HCT116 (cell line): ENCODE data around the gene TMEM144. TPM values are rescaled to one million over a fixed set of nuclear protein-coding genes. Genes with fewer than 3 reads are reported as not detected.

Source experiments
- ATAC-seq: fragments of 200-7000 bp; cut with Tn5 transposase; 2 replicates; pipeline ENCODE4 v1.9.1; 2020; ENCODE audit warnings: mild to moderate bottlenecking, moderate library complexity
- Bru-seq: library from RNA; stranded (reverse); fragments of 400-500 nt; gene quantifications from one replicate; lab custom pipeline; 2021; lab: Mats Ljungman, UMichigan
- BruChase-seq, 2 experiments: library from RNA; stranded (reverse); fragments of 400-500 nt; gene quantifications; one replicate each; lab custom pipeline; 2021; lab: Mats Ljungman, UMichigan
- BruUV-seq: library from RNA; stranded (reverse); fragments of 400-500 nt; replicated peaks from 2 replicates; lab custom pipeline; 2021; lab: Mats Ljungman, UMichigan
- CTCF ChIA-PET: fragments of 300-600 bp; sonication (Branson Sonifier 250); formaldehyde crosslinking; loops from one replicate; lab custom pipeline; 2021; ENCODE audit warnings: antibody characterized with exemption; lab: Charles Lee
- POLR2A ChIA-PET: fragments of 300-600, 350-600 bp; sonication (Branson Sonifier 250); formaldehyde crosslinking; loops from one replicate; lab custom pipeline; 2021; ENCODE audit warnings: antibody characterized with exemption; lab: Charles Lee
- RAD21 ChIA-PET, 2 experiments: fragments of 300-600 bp; sonication (Branson Sonifier 250); formaldehyde crosslinking; loops; one replicate each; lab custom pipeline; 2023; ENCODE audit warnings: low total read pairs in 2 of 2; ENCODE audit not compliant: uncharacterized antibody in 2 of 2, unreplicated experiment in 2 of 2, low non-redundant PET in 1 of 2; lab: Charles Lee
- DNase-seq: peaks from one replicate; pipeline ENCODE4 v3.0.0-alpha.2; 2010; ENCODE audit warnings: low read depth, low spot score
- H2AFZ ChIP-seq: fragments of 200-600 bp; shearing (Covaris generic), sonication (generic); 2 replicates; pipeline ENCODE4 v1.6.1; 2017; ENCODE audit warnings: low read depth, mixed run types, mixed read lengths, antibody characterized with exemption, low read length; ENCODE audit not compliant: poor library complexity, severe bottlenecking
- H3K27ac ChIP-seq: 2 replicates; pipeline ENCODE4 v1.5.1; 2012; ENCODE audit warnings: low read depth, low read length
- H3K27me3 ChIP-seq: fragments of 200-600 bp; sonication (generic); 2 replicates; pipeline ENCODE4 v1.6.1; 2016; ENCODE audit warnings: mixed run types, low read length, mixed read lengths; ENCODE audit not compliant: insufficient read depth
- H3K36me3 ChIP-seq, 2 experiments: fragments of 200-500 bp in 1 of 2; fragments of 200-600 bp in 1 of 2; sonication (Bioruptor generic) in 1 of 2; sonication (generic) in 1 of 2; 2 replicates each; pipeline versions ENCODE4 v1.5.1 to v1.6.1; 2014 to 2016; ENCODE audit warnings: low read length in 2 of 2, inconsistent platforms in 1 of 2, mixed read lengths in 1 of 2, mixed run types in 1 of 2; ENCODE audit not compliant: insufficient read depth in 2 of 2, control insufficient read depth in 1 of 2
- H3K4me1 ChIP-seq, 2 experiments: fragments of 200-600 bp in 1 of 2; sonication (generic) in 1 of 2; 2 replicates each; pipeline versions ENCODE4 v1.5.1 to v1.6.1; 2012 to 2017; ENCODE audit warnings: low read length in 2 of 2, inconsistent platforms in 1 of 2, mild to moderate bottlenecking in 1 of 2, mixed read lengths in 1 of 2, mixed run types in 1 of 2, moderate library complexity in 1 of 2; ENCODE audit not compliant: insufficient read depth in 2 of 2, control insufficient read depth in 1 of 2
- H3K4me2 ChIP-seq: fragments of 200-600 bp; sonication (generic); 2 replicates; pipeline ENCODE4 v1.6.1; 2017; ENCODE audit warnings: mixed run types, low read length, mixed read lengths
- H3K4me3 ChIP-seq, 2 experiments: fragments of 200-600 bp in 1 of 2; sonication (generic) in 1 of 2; replicated peaks in 1 of 2; 2 replicates each; pipeline ENCODE4 v1.5.1; 2011 to 2016; ENCODE audit warnings: low read length in 2 of 2, control low read depth in 1 of 2, low read depth in 1 of 2, mild to moderate bottlenecking in 1 of 2, mixed read lengths in 1 of 2, mixed run types in 1 of 2
- H3K79me2 ChIP-seq: fragments of 200-600 bp; sonication (generic); 2 replicates; pipeline ENCODE4 v1.6.1; 2017; ENCODE audit warnings: mild to moderate bottlenecking, mixed run types, low read length, moderate library complexity, mixed read lengths; ENCODE audit not compliant: insufficient read depth
- H3K9ac ChIP-seq: fragments of 200-600 bp; sonication (generic); 2 replicates; pipeline ENCODE4 v1.6.1; 2016; ENCODE audit warnings: low read length, mixed read lengths
- H3K9me2 ChIP-seq: fragments of 200-600 bp; sonication (generic), shearing (Covaris generic); 2 replicates; pipeline ENCODE4 v1.6.1; 2017; ENCODE audit warnings: mixed run types, mild to moderate bottlenecking, moderate library complexity; ENCODE audit not compliant: insufficient read depth
- H3K9me3 ChIP-seq, 2 experiments: fragments of 200-500 bp in 1 of 2; fragments of 200-600 bp in 1 of 2; sonication (Bioruptor generic) in 1 of 2; sonication (generic) in 1 of 2; 2 replicates each; pipeline ENCODE4 v1.6.1; 2014 to 2017; ENCODE audit warnings: low read length in 2 of 2, mixed read lengths in 2 of 2, inconsistent platforms in 1 of 2, low read depth in 1 of 2, mild to moderate bottlenecking in 1 of 2, mixed run types in 1 of 2, moderate library complexity in 1 of 2; ENCODE audit not compliant: control insufficient read depth in 1 of 2, insufficient read depth in 1 of 2
- H4K20me1 ChIP-seq: fragments of 200-600 bp; sonication (generic), shearing (Covaris generic); 2 replicates; pipeline ENCODE4 v1.6.1; 2017; ENCODE audit warnings: mixed run types, mild to moderate bottlenecking, moderate library complexity; ENCODE audit not compliant: insufficient read depth
- ATF3 ChIP-seq: IDR thresholded peaks from 2 replicates; pipeline ENCODE4 v1.6.1; 2012
- CBX3 ChIP-seq: IDR thresholded peaks from 2 replicates; pipeline ENCODE4 v1.6.1; 2012; ENCODE audit warnings: low read depth
- CEBPB ChIP-seq: IDR thresholded peaks from 2 replicates; pipeline ENCODE4 v1.6.1; 2012; ENCODE audit warnings: low read depth
- ELF1 ChIP-seq: IDR thresholded peaks from 2 replicates; pipeline ENCODE4 v1.6.1; 2012; ENCODE audit warnings: low read depth, borderline replicate concordance
- EZH2 ChIP-seq: fragments of 200-600 bp; sonication (generic); IDR thresholded peaks from 2 replicates; pipeline ENCODE4 v1.6.1; 2017; ENCODE audit warnings: antibody characterized with exemption, mixed run types
- EZH2phosphoT487 ChIP-seq: fragments of 200-600 bp; IDR thresholded peaks from 2 replicates; pipeline ENCODE4 v1.6.1; 2018; ENCODE audit warnings: antibody characterized with exemption, borderline replicate concordance
- FOSL1 ChIP-seq: IDR thresholded peaks from 2 replicates; pipeline ENCODE4 v1.6.1; 2012; ENCODE audit warnings: low read depth
- MAX ChIP-seq: IDR thresholded peaks from 2 replicates; pipeline ENCODE4 v1.6.1; 2012
- POLR2A ChIP-seq: IDR thresholded peaks from 2 replicates; pipeline ENCODE4 v1.7.0; 2011; ENCODE audit warnings: borderline replicate concordance; ENCODE audit not compliant: insufficient read depth, insufficient read length; ENCODE audit errors: extremely low read depth
- RAD21 ChIP-seq: IDR thresholded peaks from 2 replicates; pipeline ENCODE4 v1.6.1; 2012; ENCODE audit warnings: low read depth, mild to moderate bottlenecking
- SIN3A ChIP-seq: IDR thresholded peaks from 2 replicates; pipeline ENCODE4 v1.6.1; 2012; ENCODE audit warnings: low read depth
- SP1 ChIP-seq: IDR thresholded peaks from 2 replicates; pipeline ENCODE4 v1.6.1; 2012; ENCODE audit warnings: low read depth
- TCF7L2 ChIP-seq: IDR thresholded peaks from 2 replicates; pipeline ENCODE4 v1.7.0; 2011; ENCODE audit warnings: borderline replicate concordance, inconsistent platforms; ENCODE audit not compliant: insufficient read depth, insufficient read length; ENCODE audit errors: extremely low read depth
- YY1 ChIP-seq: IDR thresholded peaks from 2 replicates; pipeline ENCODE4 v1.6.1; 2011; ENCODE audit warnings: low read length, low read depth, moderate library complexity, mild to moderate bottlenecking; ENCODE audit not compliant: insufficient replicate concordance; ENCODE audit errors: extremely low read depth
- ZFX ChIP-seq: fragments of 450-650 bp; IDR thresholded peaks from 2 replicates; pipeline ENCODE4 v1.6.1; 2017
- ZNF274 ChIP-seq: fragments of 200-500 bp; sonication (Bioruptor generic); IDR thresholded peaks from 2 replicates; pipeline ENCODE4 v1.6.1; 2014; ENCODE audit warnings: mild to moderate bottlenecking, low read depth, low read length, inconsistent platforms
- intact Hi-C: fragments of 100-400 bp; cut with micrococcal nuclease; formaldehyde crosslinking; loops from 2 replicates; pipeline ENCODE4 v1.10.0; 2022
- long read RNA-seq: library from polyadenylated mRNA; unstranded; transcript quantifications from one replicate; pipeline ENCODE4 v2.0.0, GENCODE V29; 2021; ENCODE audit not compliant: unreplicated experiment
- polyA plus RNA-seq: library from polyadenylated mRNA; unstranded; fragments of >200 nt; gene quantifications from 2 replicates; pipeline ENCODE4 v1.2.1, GENCODE V29; 2012; ENCODE audit warnings: missing spikeins
- total RNA-seq: library from RNA; stranded (reverse); gene quantifications from one replicate; pipeline ENCODE4 v1.2.1, GENCODE V29; 2021; ENCODE audit not compliant: unreplicated experiment
- TF ChIP-seq, protein P1 (sequence below): IDR thresholded peaks from 2 replicates; pipeline ENCODE4 v1.6.1; 2012; ENCODE audit warnings: low read depth
- TF ChIP-seq, protein P2 (sequence below), 3 experiments: fragments of 200-600 bp in 1 of 3; sonication (generic) in 1 of 3; IDR thresholded peaks in 2 of 3; conservative IDR thresholded peaks in 1 of 3; 2 replicates each; pipeline ENCODE4 v1.5.1; 2012 to 2017; ENCODE audit warnings: low read depth in 2 of 3, low read length in 2 of 3, antibody characterized with exemption in 1 of 3, borderline replicate concordance in 1 of 3, control low read depth in 1 of 3, mild to moderate bottlenecking in 1 of 3, mixed read lengths in 1 of 3, mixed run types in 1 of 3, moderate library complexity in 1 of 3; ENCODE audit not compliant: insufficient read depth in 1 of 3

Gene TMEM144
- total RNA-seq, result 12.9 TPM
- 8.4 and 8.5 TPM in 2 replicates for polyA plus RNA-seq
- Bru-seq, nascent RNA, result percentile 60 among the genes with signal in this experiment
- BruChase-seq, experiment 1, labeled RNA remaining after a 6-hour chase, result percentile 58 among the genes with signal in this experiment
- BruChase-seq, experiment 2, labeled RNA remaining after a 2-hour chase, result percentile 69 among the genes with signal in this experiment
- long read RNA-seq, transcript TMEM144-201 (13 exons, 3,442 nt), result major isoform, 12 of 19 reads
- long read RNA-seq, partial matches to known transcripts, result 0 of 19 reads
- long read RNA-seq, other reads (novel, unspliced or antisense), result 7 of 19 reads

DNA sequence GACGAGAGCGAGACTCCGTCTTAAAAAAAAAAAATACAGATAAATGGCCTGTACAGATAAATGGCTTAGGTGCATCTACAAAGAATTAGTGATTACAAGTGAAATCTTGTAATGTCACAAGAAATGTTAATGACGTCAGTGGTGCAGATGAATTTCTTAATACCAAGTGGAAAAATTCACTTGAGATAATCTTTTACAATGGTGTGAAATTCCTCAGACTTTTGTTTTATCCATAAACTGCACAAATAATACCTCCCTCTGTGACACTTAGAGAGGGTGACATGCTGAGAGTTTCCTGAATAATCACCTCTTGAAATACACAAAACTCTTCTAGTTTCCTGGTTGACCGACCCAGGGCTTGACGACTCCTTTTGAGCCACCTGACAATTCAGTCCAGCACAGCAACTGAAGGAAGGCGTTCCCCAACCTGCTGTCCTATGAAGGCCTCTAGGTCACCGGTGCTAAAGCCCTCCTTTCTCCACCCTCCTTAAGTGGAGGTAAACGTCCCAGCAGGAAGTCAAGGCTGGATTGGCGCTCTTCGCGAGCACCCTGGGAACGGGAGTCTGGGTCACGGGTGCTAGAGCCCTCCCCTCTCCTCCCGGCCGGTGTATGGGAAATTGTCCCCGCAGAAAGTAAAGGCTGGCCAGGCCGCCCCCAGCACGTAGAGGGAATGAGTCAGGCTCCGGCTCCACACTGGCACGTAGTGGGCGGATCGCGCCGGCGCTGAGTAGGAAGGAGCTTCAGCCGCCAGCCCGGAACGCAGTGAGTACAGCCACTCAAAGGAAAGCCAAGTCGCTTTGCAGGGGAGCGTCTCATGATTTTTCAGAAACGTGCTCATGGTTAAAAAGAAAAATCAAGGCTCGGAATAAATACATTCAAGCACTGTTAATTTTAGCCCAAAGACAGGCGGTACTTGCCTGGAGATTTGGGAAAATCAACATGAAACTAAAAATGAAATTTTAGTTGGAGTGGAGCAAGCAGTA lies at the start of gene TMEM144:
Gene TMEM144 (plus strand): TSS at position 662 of the 983 bp plus-strand sequence. CDS start 2,182 bp downstream, outside the sequence.
- ChIA-PET CTCF (interaction anchor here (0.6 kb wide), 1 partner anchor 45 kb away, joined by 3 read pairs; no protein-coding TSS in a partner anchor), RAD21 (no interaction called here)
- TF ChIP-seq, protein P1, sequence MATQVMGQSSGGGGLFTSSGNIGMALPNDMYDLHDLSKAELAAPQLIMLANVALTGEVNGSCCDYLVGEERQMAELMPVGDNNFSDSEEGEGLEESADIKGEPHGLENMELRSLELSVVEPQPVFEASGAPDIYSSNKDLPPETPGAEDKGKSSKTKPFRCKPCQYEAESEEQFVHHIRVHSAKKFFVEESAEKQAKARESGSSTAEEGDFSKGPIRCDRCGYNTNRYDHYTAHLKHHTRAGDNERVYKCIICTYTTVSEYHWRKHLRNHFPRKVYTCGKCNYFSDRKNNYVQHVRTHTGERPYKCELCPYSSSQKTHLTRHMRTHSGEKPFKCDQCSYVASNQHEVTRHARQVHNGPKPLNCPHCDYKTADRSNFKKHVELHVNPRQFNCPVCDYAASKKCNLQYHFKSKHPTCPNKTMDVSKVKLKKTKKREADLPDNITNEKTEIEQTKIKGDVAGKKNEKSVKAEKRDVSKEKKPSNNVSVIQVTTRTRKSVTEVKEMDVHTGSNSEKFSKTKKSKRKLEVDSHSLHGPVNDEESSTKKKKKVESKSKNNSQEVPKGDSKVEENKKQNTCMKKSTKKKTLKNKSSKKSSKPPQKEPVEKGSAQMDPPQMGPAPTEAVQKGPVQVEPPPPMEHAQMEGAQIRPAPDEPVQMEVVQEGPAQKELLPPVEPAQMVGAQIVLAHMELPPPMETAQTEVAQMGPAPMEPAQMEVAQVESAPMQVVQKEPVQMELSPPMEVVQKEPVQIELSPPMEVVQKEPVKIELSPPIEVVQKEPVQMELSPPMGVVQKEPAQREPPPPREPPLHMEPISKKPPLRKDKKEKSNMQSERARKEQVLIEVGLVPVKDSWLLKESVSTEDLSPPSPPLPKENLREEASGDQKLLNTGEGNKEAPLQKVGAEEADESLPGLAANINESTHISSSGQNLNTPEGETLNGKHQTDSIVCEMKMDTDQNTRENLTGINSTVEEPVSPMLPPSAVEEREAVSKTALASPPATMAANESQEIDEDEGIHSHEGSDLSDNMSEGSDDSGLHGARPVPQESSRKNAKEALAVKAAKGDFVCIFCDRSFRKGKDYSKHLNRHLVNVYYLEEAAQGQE, result no peak
- TF ChIP-seq EZH2phosphoT487 (no peak), SIN3A (peak; percentile 77), ATF3 (no peak), CEBPB (no peak), CBX3 (peak; percentile 86; the same call in 1 of the 2 replicates), EZH2 (no peak), SP1 (peak; percentile 79), ZFX (no peak), RAD21 (no peak), MAX (peak; percentile 80), ZNF274 (no peak), TCF7L2 (peak; percentile 33), FOSL1 (peak; percentile 71), YY1 (no peak), POLR2A (peak; percentile 58), ELF1 (peak; percentile 36; the same call in 1 of the 2 replicates)
- TF ChIP-seq, protein P2, sequence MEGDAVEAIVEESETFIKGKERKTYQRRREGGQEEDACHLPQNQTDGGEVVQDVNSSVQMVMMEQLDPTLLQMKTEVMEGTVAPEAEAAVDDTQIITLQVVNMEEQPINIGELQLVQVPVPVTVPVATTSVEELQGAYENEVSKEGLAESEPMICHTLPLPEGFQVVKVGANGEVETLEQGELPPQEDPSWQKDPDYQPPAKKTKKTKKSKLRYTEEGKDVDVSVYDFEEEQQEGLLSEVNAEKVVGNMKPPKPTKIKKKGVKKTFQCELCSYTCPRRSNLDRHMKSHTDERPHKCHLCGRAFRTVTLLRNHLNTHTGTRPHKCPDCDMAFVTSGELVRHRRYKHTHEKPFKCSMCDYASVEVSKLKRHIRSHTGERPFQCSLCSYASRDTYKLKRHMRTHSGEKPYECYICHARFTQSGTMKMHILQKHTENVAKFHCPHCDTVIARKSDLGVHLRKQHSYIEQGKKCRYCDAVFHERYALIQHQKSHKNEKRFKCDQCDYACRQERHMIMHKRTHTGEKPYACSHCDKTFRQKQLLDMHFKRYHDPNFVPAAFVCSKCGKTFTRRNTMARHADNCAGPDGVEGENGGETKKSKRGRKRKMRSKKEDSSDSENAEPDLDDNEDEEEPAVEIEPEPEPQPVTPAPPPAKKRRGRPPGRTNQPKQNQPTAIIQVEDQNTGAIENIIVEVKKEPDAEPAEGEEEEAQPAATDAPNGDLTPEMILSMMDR (IDR thresholded peaks at IDR 0.05 in 2 of 3, conservative IDR thresholded peaks at IDR 0.05 in 1 of 3; ENCODE audit: borderline replicate concordance in 1 of 3, insufficient read depth in 1 of 3, low read depth in 2 of 3, low read length in 2 of 3), result 0 out of 6 replicates have a peak, but pooled peaks of 1 of the 3 experiments have one; percentile 4

More for the DNA sequence above, at the start of gene TMEM144:
- H3K9ac ChIP-seq, result peak within 1 kb of the TSS; percentile 79
- H2AFZ ChIP-seq, result peak within 1 kb of the TSS; percentile 75
- no peaks in the 10 kb centered on the region for H3K79me2 ChIP-seq
- intact Hi-C loops, result no loop called here
- no peaks in the 10 kb centered on the region for H3K9me2 ChIP-seq
- no peaks in the 10 kb centered on the region for H4K20me1 ChIP-seq
- peak; percentile 96 for ATAC-seq
- H3K9me3 ChIP-seq, result no peaks in the 10 kb centered on the region
- peaks cover 5 to 16% of the 10 kb centered on the region in 2 experiments; a peak in 3 of 4 replicates for H3K4me1 ChIP-seq
- POLR2A ChIA-PET, result interaction anchor here (0.9 kb wide), 1 partner anchor 10 kb away, joined by 3 read pairs; no protein-coding TSS in a partner anchor
- peak within 1 kb of the TSS; percentile 55 for H3K27ac ChIP-seq
- no peaks in the 10 kb centered on the region for H3K27me3 ChIP-seq
- BruUV-seq, result TSS peak; percentile 92
- 0 out of 4 replicates have a peak, but pooled peaks cover 0 to 5% of the 10 kb centered on the region in 2 experiments for H3K36me3 ChIP-seq
- H3K4me3 ChIP-seq, result peak within 1 kb of the TSS; percentile 66 to 72
- peak within 1 kb of the TSS; percentile 83 for H3K4me2 ChIP-seq
- DNase-seq, result peak; percentile 89
